Nephron progenitor cell (in vitro differentiated cells): Measurements from ENCODE around the gene THPO.

Source experiments
- DNase-seq: peaks from one replicate; pipeline ENCODE4 v3.0.0; 2021
- H3K27ac Mint-ChIP-seq: 2 replicates; pipeline ENCODE4 v1.8.0; 2021; ENCODE audit warnings: mild to moderate bottlenecking, moderate library complexity, mixed read lengths
- H3K27me3 Mint-ChIP-seq: 2 replicates; pipeline ENCODE4 v1.8.0; 2021; ENCODE audit warnings: mild to moderate bottlenecking, low read depth, mixed read lengths; ENCODE audit not compliant: poor library complexity
- H3K36me3 Mint-ChIP-seq: 2 replicates; pipeline ENCODE4 v1.8.0; 2021; ENCODE audit warnings: low read depth, mixed read lengths
- H3K4me1 Mint-ChIP-seq: 2 replicates; pipeline ENCODE4 v1.8.0; 2021; ENCODE audit warnings: mixed read lengths
- H3K4me3 Mint-ChIP-seq: 2 replicates; pipeline ENCODE4 v1.8.0; 2021; ENCODE audit warnings: mild to moderate bottlenecking, moderate library complexity, mixed read lengths
- H3K9me3 Mint-ChIP-seq: 2 replicates; pipeline ENCODE4 v1.8.0; 2021; ENCODE audit warnings: mild to moderate bottlenecking, moderate library complexity, mixed read lengths
- CTCF ChIP-seq: fragments of 200-600 bp; sonication (generic); IDR thresholded peaks from 2 replicates; pipeline ENCODE4 v1.5.0; 2021; ENCODE audit warnings: antibody characterized with exemption

Gene THPO

GRCh38 chr3:184382326-184383032 lies 4.5 kb upstream of the THPO start:
- H3K36me3 Mint-ChIP-seq = no peaks in the 10 kb centered on the region
- peaks cover 20% of the 10 kb centered on the region for H3K4me1 Mint-ChIP-seq
- no peak overlapping the region for H3K4me3 Mint-ChIP-seq
- TF ChIP-seq CTCF = no peak
- no peak for DNase-seq
- H3K9me3 Mint-ChIP-seq = no peaks in the 10 kb centered on the region
- H3K27me3 Mint-ChIP-seq = peaks cover 40% of the 10 kb centered on the region
- H3K27ac Mint-ChIP-seq = no peak overlapping the region

DNA sequence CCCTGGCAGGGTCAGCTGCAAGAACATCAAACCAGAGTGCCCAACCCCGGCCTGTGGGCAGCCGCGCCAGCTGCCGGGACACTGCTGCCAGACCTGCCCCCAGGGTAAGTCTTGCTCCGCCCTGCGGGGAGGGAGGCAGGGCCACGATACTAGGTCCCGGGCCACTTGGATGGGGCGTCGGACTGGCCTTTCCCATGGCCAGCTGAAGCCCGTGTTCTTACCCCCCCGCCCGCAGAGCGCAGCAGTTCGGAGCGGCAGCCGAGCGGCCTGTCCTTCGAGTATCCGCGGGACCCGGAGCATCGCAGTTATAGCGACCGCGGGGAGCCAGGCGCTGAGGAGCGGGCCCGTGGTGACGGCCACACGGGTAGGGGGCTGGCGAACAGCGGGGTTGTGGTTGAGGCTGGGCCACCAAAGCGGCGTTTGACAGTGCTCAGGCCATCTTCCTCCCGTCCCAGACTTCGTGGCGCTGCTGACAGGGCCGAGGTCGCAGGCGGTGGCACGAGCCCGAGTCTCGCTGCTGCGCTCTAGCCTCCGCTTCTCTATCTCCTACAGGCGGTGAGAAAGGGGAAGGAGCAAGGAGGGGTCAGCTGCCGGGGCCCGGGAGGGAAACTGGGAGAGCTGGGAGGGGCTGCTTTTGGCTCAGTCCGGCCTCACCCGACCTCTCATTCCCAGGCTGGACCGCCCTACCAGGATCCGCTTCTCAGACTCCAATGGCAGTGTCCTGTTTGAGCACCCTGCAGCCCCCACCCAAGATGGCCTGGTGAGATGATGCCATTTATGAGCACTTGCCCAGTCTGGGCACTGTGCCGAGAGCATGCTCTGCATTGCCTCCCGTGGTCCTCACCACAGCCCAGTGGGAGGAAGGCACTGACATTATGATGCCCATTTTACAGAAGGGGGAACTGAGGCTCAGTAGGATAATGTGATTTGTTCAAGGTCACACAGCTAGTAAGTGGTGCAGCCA lies 3.5 kb upstream of the THPO start:
- H3K4me3 Mint-ChIP-seq = peak overlapping the region; percentile 78
- no peak for TF ChIP-seq CTCF
- no peak overlapping the region for H3K27ac Mint-ChIP-seq
- DNase-seq = peak; percentile 47
- H3K4me1 Mint-ChIP-seq = peaks cover 30% of the 10 kb centered on the region
- peaks cover 43% of the 10 kb centered on the region for H3K27me3 Mint-ChIP-seq
- no peaks in the 10 kb centered on the region for H3K36me3 Mint-ChIP-seq
- H3K9me3 Mint-ChIP-seq = no peaks in the 10 kb centered on the region

GRCh38 chr3:184380627-184381260 lies 2.7 kb upstream of the THPO start:
- TF ChIP-seq CTCF = no peak
- Mint-ChIP-seq H3K4me3 (peak overlapping the region; percentile 78), H3K27me3 (peaks cover 47% of the 10 kb centered on the region), H3K9me3 (no peaks in the 10 kb centered on the region), H3K36me3 (no peaks in the 10 kb centered on the region), H3K4me1 (peaks cover 36% of the 10 kb centered on the region), H3K27ac (no peak overlapping the region)
- DNase-seq = no peak

- peak; percentile 81 for DNase-seq
- peaks cover 2% of the 10 kb centered on the region for H3K36me3 Mint-ChIP-seq
- H3K4me1 Mint-ChIP-seq = peaks cover 39% of the 10 kb centered on the region
- no peak overlapping the region for H3K27ac Mint-ChIP-seq
- H3K9me3 Mint-ChIP-seq = no peaks in the 10 kb centered on the region
- H3K27me3 Mint-ChIP-seq = peaks cover 51% of the 10 kb centered on the region
- no peak for TF ChIP-seq CTCF
- no peak overlapping the region for H3K4me3 Mint-ChIP-seq
Observed at GRCh38 chr3:184380185-184380626, 2.2 kb upstream of the THPO start.

GRCh38 chr3:184379358-184380184 lies 1.6 kb upstream of the THPO start, which contains the start of gene CHRD:
CHRD (plus strand) TSS chr3:184380054; CDS start chr3:184380319, 265 bp downstream.
- peak within 1 kb of the TSS; percentile 5 for H3K27ac Mint-ChIP-seq
- H3K9me3 Mint-ChIP-seq = no peaks in the 10 kb centered on the region
- H3K27me3 Mint-ChIP-seq = peaks cover 51% of the 10 kb centered on the region
- H3K36me3 Mint-ChIP-seq = peaks cover 7% of the 10 kb centered on the region
- H3K4me1 Mint-ChIP-seq = peaks cover 39% of the 10 kb centered on the region
- TF ChIP-seq CTCF = no peak
- H3K4me3 Mint-ChIP-seq = peak within 1 kb of the TSS; percentile 82
- DNase-seq = peak; percentile 51
